HUES6 (cell line): Measurements from ENCODE around the gene MRPL17.

Experiments
- H3K27ac ChIP-seq: 2 replicates; pipeline ENCODE4 v1.7.0; 2013; ENCODE audit warnings: low read depth, mild to moderate bottlenecking, low read length, inconsistent platforms
- H3K27me3 ChIP-seq: 2 replicates; pipeline ENCODE4 v1.6.1; 2013; ENCODE audit warnings: low read length; ENCODE audit not compliant: control insufficient read depth, insufficient read depth
- H3K36me3 ChIP-seq: 2 replicates; pipeline ENCODE4 v1.6.1; 2013; ENCODE audit warnings: low read length; ENCODE audit not compliant: control insufficient read depth, insufficient read depth
- H3K4me1 ChIP-seq: 2 replicates; pipeline ENCODE4 v1.6.1; 2013; ENCODE audit warnings: low read length; ENCODE audit not compliant: control insufficient read depth, insufficient read depth
- H3K4me3 ChIP-seq: 2 replicates; pipeline ENCODE4 v1.5.1; 2013; ENCODE audit warnings: low read depth, low read length
- H3K9ac ChIP-seq: one replicate; pipeline ENCODE4 v1.6.1; 2013; ENCODE audit warnings: mild to moderate bottlenecking, low read length
- H3K9me3 ChIP-seq: 2 replicates; pipeline ENCODE4 v1.6.1; 2013; ENCODE audit warnings: low read depth, low read length; ENCODE audit not compliant: control insufficient read depth, insufficient read depth

Gene MRPL17

GRCh38 chr11:6664551-6664950, 18.6 kb downstream of the MRPL17 start:
- no peaks in the 10 kb centered on the region for H3K9me3 ChIP-seq
- no peak overlapping the region for H3K4me3 ChIP-seq
- no peak overlapping the region for H3K9ac ChIP-seq
- H3K27ac ChIP-seq: no peak overlapping the region
- 0 out of 2 replicates have a peak, but pooled peaks cover 2% of the 10 kb centered on the region for H3K4me1 ChIP-seq
- H3K36me3 ChIP-seq: no peaks in the 10 kb centered on the region
- no peaks in the 10 kb centered on the region for H3K27me3 ChIP-seq

- Histone ChIP-seq H3K9me3 (no peaks in the 10 kb centered on the region), H3K27me3 (no peaks in the 10 kb centered on the region), H3K4me3 (no peak overlapping the region), H3K9ac (no peak overlapping the region), H3K36me3 (no peaks in the 10 kb centered on the region), H3K4me1 (0 out of 2 replicates have a peak, but pooled peaks cover 2% of the 10 kb centered on the region), H3K27ac (no peak overlapping the region)
Observed at GRCh38 chr11:6663794-6664469, 19.2 kb downstream of the MRPL17 start.

- Histone ChIP-seq H3K27ac (no peak overlapping the region), H3K9me3 (no peaks in the 10 kb centered on the region)
Observed at GRCh38 chr11:6660712-6661111, 22.4 kb downstream of the MRPL17 start.

GRCh38 chr11:6658647-6659046, 24.5 kb downstream of the MRPL17 start:
- H3K27me3 ChIP-seq: peaks cover 43% of the 10 kb centered on the region
- H3K4me1 ChIP-seq: peaks cover 11% of the 10 kb centered on the region; the same call in 1 of the 2 replicates
- no peak overlapping the region for H3K4me3 ChIP-seq
- no peak overlapping the region for H3K9ac ChIP-seq
- no peaks in the 10 kb centered on the region for H3K36me3 ChIP-seq
- H3K9me3 ChIP-seq: no peaks in the 10 kb centered on the region
- H3K27ac ChIP-seq: no peak overlapping the region

More at GRCh38 chr11:6660712-6661111, 22.4 kb downstream of the MRPL17 start:
- Histone ChIP-seq H3K36me3 (no peaks in the 10 kb centered on the region), H3K9ac (no peak overlapping the region), H3K4me3 (no peak overlapping the region), H3K4me1 (peaks cover 11% of the 10 kb centered on the region; the same call in 1 of the 2 replicates), H3K27me3 (peaks cover 28% of the 10 kb centered on the region)

- H3K9me3 ChIP-seq: no peaks in the 10 kb centered on the region
- H3K9ac ChIP-seq: no peak overlapping the region
- H3K27me3 ChIP-seq: peaks cover 53% of the 10 kb centered on the region
- H3K36me3 ChIP-seq: no peaks in the 10 kb centered on the region
- H3K4me1 ChIP-seq: peaks cover 11% of the 10 kb centered on the region; the same call in 1 of the 2 replicates
- H3K4me3 ChIP-seq: no peak overlapping the region
- no peak overlapping the region for H3K27ac ChIP-seq
Observed at GRCh38 chr11:6657346-6657745, 25.8 kb downstream of the MRPL17 start.

GRCh38 chr11:6656936-6657335, 26.2 kb downstream of the MRPL17 start:
- Histone ChIP-seq H3K4me1 (peaks cover 11% of the 10 kb centered on the region; the same call in 1 of the 2 replicates), H3K27me3 (peaks cover 55% of the 10 kb centered on the region), H3K9me3 (no peaks in the 10 kb centered on the region), H3K27ac (no peak overlapping the region), H3K36me3 (no peaks in the 10 kb centered on the region), H3K9ac (no peak overlapping the region), H3K4me3 (peak overlapping the region; percentile 90)

- peaks cover 11% of the 10 kb centered on the region; the same call in 1 of the 2 replicates for H3K4me1 ChIP-seq
- H3K4me3 ChIP-seq: peak overlapping the region; percentile 90
- H3K27ac ChIP-seq: no peak overlapping the region
- H3K36me3 ChIP-seq: no peaks in the 10 kb centered on the region
- H3K9me3 ChIP-seq: no peaks in the 10 kb centered on the region
- H3K9ac ChIP-seq: no peak overlapping the region
- H3K27me3 ChIP-seq: peaks cover 55% of the 10 kb centered on the region
Observed at GRCh38 chr11:6656584-6656915, 26.6 kb downstream of the MRPL17 start.

- Histone ChIP-seq H3K4me3 (peak within 1 kb of the TSS; percentile 90), H3K9me3 (no peaks in the 10 kb centered on the region), H3K27ac (no peak within 1 kb of the TSS), H3K4me1 (peaks cover 11% of the 10 kb centered on the region; the same call in 1 of the 2 replicates), H3K9ac (peak within 1 kb of the TSS; percentile 81), H3K36me3 (no peaks in the 10 kb centered on the region), H3K27me3 (peaks cover 57% of the 10 kb centered on the region)
Observed at GRCh38 chr11:6655790-6656583, 27.2 kb downstream of the MRPL17 start, which contains the start of gene DCHS1. DCHS1 (minus strand) TSS chr11:6655809; CDS start chr11:6641613, 14,196 bp downstream.

GRCh38 chr11:6655020-6655789, 27.9 kb downstream of the MRPL17 start:
- peaks cover 11% of the 10 kb centered on the region; the same call in 1 of the 2 replicates for H3K4me1 ChIP-seq
- no peak overlapping the region for H3K27ac ChIP-seq
- H3K27me3 ChIP-seq: peaks cover 63% of the 10 kb centered on the region
- peak overlapping the region; percentile 54 for H3K9ac ChIP-seq
- H3K36me3 ChIP-seq: no peaks in the 10 kb centered on the region
- H3K4me3 ChIP-seq: peak overlapping the region; percentile 55
- H3K9me3 ChIP-seq: no peaks in the 10 kb centered on the region

- H3K36me3 ChIP-seq: no peaks in the 10 kb centered on the region
Observed at GRCh38 chr11:6654281-6655019, 28.7 kb downstream of the MRPL17 start.

More at GRCh38 chr11:6654281-6655019, 28.7 kb downstream of the MRPL17 start:
- Histone ChIP-seq H3K4me1 (peaks cover 11% of the 10 kb centered on the region; the same call in 1 of the 2 replicates), H3K9ac (peak overlapping the region; percentile 39), H3K9me3 (no peaks in the 10 kb centered on the region), H3K27me3 (peaks cover 63% of the 10 kb centered on the region), H3K27ac (no peak overlapping the region), H3K4me3 (peak overlapping the region; percentile 55)
